Bronchial epithelial cell (primary cell): ENCODE results near the gene FAAP100. TPM values are rescaled to one million over a fixed set of nuclear protein-coding genes. Genes with fewer than 3 reads are reported as not detected.

Source experiments
- DNase-seq: peaks from one replicate; pipeline ENCODE4 v3.0.0-alpha.2; 2010; ENCODE audit warnings: low read depth
- FAIRE-seq: peaks from 2 replicates; lab custom pipeline; 2011; peaks lifted over from hg19 to GRCh38; lab: Jason Lieb, UNC
- H3K27me3 ChIP-seq: 2 replicates; pipeline ENCODE4 v1.5.1; 2011; ENCODE audit warnings: low read length; ENCODE audit not compliant: control insufficient read depth, insufficient read depth
- H3K36me3 ChIP-seq: 2 replicates; pipeline ENCODE4 v1.5.1; 2011; ENCODE audit warnings: low read length; ENCODE audit not compliant: control insufficient read depth, insufficient read depth
- H3K4me3 ChIP-seq: 2 replicates; pipeline ENCODE4 v1.5.1; 2011; ENCODE audit warnings: mild to moderate bottlenecking, low read depth, low read length, control low read depth
- total RNA-seq: library from RNA; depleted of rRNA; stranded (reverse); fragments of >200 nt; gene quantifications from 2 replicates; pipeline ENCODE4 v1.2.1, GENCODE V29; 2014
- TF ChIP-seq, protein P1 (sequence below): IDR thresholded peaks from 2 replicates; pipeline ENCODE4 v1.5.1; 2011; ENCODE audit warnings: mild to moderate bottlenecking, moderate library complexity, low read length, control low read depth, inconsistent platforms; ENCODE audit not compliant: insufficient read depth, severe bottlenecking

Gene FAAP100
- total RNA-seq, 1 donor from 2014 or later = 10.5 TPM

DNA sequence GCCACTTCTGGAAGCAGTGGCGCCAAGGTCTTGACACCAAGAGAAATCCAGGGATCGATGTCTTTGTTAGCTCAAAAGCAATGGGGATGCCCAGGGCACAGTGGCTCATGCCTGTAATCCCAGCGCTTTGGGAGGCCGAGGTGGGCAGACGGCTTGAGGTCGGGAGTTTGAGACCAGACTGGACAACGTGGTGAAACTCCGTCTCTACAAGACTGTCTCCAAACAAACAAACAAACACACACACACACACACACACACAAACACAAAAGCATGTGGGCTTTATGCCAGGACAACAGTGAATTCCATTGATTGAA, 22.4 kb upstream of the FAAP100 start:
- FAIRE-seq = no peak
- TF ChIP-seq, protein P1, sequence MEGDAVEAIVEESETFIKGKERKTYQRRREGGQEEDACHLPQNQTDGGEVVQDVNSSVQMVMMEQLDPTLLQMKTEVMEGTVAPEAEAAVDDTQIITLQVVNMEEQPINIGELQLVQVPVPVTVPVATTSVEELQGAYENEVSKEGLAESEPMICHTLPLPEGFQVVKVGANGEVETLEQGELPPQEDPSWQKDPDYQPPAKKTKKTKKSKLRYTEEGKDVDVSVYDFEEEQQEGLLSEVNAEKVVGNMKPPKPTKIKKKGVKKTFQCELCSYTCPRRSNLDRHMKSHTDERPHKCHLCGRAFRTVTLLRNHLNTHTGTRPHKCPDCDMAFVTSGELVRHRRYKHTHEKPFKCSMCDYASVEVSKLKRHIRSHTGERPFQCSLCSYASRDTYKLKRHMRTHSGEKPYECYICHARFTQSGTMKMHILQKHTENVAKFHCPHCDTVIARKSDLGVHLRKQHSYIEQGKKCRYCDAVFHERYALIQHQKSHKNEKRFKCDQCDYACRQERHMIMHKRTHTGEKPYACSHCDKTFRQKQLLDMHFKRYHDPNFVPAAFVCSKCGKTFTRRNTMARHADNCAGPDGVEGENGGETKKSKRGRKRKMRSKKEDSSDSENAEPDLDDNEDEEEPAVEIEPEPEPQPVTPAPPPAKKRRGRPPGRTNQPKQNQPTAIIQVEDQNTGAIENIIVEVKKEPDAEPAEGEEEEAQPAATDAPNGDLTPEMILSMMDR = no peak

DNA sequence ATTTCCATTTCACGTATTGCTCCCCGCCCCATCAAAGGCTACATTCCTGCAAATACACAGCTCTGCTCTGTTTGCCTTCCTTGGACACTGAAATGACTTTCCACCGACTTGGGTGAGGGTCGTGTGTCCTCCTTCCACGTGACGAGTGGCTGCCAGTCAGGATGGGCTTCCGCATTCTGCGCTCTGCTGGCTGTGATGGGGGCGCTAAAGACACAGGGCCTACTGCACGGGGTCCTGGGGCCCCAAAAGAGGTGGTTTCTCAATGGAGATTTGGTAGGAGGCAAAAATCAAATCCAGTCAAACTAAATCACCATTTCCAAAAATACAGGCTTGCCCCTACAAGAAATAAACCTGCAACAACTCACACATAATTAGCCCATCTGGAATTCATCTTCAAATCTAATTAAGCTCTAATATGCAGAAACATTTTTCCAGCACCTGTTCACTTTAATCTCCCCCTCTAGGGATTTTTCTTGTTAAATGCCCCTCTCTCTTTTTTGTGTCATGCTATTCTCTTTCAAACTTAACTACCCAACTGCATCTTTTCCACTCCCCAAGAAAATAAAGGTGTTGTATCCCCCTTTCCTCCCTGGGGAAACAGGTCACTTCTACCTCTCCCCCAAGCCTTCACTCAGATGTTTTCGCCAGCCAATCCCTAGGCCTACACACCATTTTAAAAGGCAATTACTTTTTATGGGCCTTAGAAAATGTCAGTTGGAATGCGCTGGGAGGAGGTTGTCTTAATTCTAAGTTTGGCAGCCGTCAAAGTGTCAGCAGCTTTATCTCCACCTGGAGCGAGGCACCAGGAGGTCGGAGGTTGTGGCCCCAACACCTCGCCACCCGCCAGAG, 21.9 kb upstream of the FAAP100 start:
- H3K36me3 ChIP-seq = peaks cover 23% of the 10 kb centered on the region
- FAIRE-seq (no peak), DNase-seq (no peak)
- H3K27me3 ChIP-seq = no peaks in the 10 kb centered on the region
- H3K4me3 ChIP-seq = no peak overlapping the region
- TF ChIP-seq, protein P1 = no peak

More for the DNA sequence above, 22.4 kb upstream of the FAAP100 start:
- Histone ChIP-seq H3K4me3 (no peak overlapping the region), H3K27me3 (no peaks in the 10 kb centered on the region), H3K36me3 (peaks cover 21% of the 10 kb centered on the region)
- no peak for DNase-seq

DNA sequence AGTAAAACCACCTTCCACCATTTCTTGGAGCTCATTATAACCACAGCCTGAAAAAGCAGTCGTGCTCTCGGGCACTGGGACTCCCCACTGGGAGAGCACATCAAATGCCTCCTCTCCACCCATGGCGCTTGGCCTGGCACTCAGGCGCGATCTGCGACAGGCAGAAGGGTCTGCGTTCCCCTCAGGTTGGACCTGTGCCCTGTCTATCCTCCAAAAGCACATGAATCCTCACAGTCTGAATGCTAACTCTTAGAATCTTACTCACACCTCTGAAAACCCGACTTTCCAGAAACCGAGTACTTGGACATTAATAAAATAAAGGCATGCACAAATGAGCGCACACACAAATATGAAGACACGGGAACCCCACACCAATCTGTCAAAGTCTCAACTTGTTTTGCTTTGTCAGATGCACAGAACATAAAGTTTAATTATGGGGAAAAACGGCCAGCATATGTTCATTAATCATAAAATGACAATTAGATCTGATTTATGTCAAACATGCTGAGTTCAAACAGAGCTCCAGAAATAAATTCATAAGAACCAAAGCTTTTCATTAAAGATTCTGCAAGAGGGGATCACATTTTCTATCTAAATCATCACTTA, 20.5 kb upstream of the FAAP100 start:
- FAIRE-seq = no peak
- DNase-seq = no peak
- Histone ChIP-seq H3K36me3 (peaks cover 23% of the 10 kb centered on the region), H3K4me3 (no peak overlapping the region), H3K27me3 (no peaks in the 10 kb centered on the region)
- TF ChIP-seq, protein P1 = no peak

DNA sequence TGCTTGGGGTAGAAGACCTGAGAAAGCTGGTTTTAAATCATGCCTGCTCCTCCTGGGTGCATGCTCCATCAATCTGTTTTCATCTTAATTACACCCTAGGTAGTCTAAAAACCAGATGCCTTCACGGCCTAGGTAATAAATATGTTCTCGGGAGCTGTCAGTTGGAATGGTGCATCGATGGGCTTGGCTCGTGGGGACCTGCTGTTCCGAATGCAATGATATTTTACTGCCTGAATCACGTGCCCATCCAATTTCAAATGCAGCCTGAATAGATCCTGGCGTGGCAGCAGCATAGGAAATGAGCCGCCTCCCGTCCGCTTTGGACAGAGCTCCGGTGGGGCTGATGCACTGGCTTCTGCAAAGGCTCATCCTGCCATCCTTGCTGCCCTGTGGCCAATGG, 18.8 kb upstream of the FAAP100 start:
- Histone ChIP-seq H3K4me3 (no peak overlapping the region), H3K36me3 (peaks cover 23% of the 10 kb centered on the region), H3K27me3 (no peaks in the 10 kb centered on the region)
- DNase-seq (no peak), FAIRE-seq (no peak)
- TF ChIP-seq, protein P1 = no peak

DNA sequence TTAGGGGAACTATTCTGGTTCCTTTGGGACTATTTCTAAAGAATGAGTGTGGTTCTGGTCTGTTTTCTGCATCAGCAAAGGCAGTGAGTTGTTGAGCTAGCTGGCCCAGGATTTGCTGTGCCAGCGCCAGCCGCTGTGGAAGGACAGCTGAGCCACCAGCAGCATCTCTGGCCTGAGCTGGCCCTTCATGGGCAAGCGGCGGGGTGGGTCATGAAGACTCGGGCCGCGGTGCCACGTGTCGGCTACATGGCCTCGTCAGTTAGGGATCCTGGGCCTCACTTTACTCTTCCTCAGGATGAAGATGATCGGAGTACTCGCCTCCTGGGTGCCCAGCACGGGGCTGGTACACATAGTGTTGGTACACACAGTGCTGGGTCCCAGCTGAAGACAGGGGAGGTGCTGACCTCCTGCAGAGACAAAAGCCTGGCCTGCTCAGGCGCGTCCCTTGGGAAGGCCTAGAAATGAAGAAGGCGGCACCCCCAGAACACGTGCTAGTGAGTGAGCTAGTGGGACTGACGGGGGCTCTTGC, 17.9 kb upstream of the FAAP100 start:
- DNase-seq (no peak), FAIRE-seq (no peak)
- peaks cover 23% of the 10 kb centered on the region for H3K36me3 ChIP-seq
- H3K4me3 ChIP-seq = no peak overlapping the region
- TF ChIP-seq, protein P1 = no peak
- no peaks in the 10 kb centered on the region for H3K27me3 ChIP-seq
